CD4-positive, alpha-beta T cell treated with Interleukin-17A for 1 hour (primary cell): ENCODE measurements around the gene DNAJB7.
"Not testable (repeated sequence)": the region's sequence is repeated elsewhere in the genome, so short reads cannot be mapped to it uniquely, and the experiment has no call there.

Experiments used
- DNase-seq: peaks from one replicate; pipeline ENCODE4 v3.0.0-alpha.2; 2020

Gene DNAJB7

GRCh38 chr22:40838486-40838885 is 23.4 kb downstream of the DNAJB7 start:
- DNase-seq: no peak

- no peak for DNase-seq
Measured at GRCh38 chr22:40834619-40835018, 27.3 kb downstream of the DNAJB7 start.

- DNase-seq: no peak
Measured at GRCh38 chr22:40829131-40829530, 32.8 kb downstream of the DNAJB7 start.

GRCh38 chr22:40826984-40827741 is 34.8 kb downstream of the DNAJB7 start:
- no peak for DNase-seq

- not testable (repeated sequence) for DNase-seq
Measured at GRCh38 chr22:40826292-40826691, 35.6 kb downstream of the DNAJB7 start.

GRCh38 chr22:40823426-40823825 is 38.5 kb downstream of the DNAJB7 start:
- DNase-seq: no peak

GRCh38 chr22:40819599-40820140 is 42.2 kb downstream of the DNAJB7 start:
- no peak for DNase-seq

GRCh38 chr22:40818747-40819598 is 42.9 kb downstream of the DNAJB7 start, which contains the start of gene SLC25A17:
Gene SLC25A17, minus strand, starts transcription at chr22:40819346. Its CDS starts 98 bp downstream, at chr22:40819248.
- DNase-seq: peak; percentile 88

- DNase-seq: peak; percentile 21
Measured at GRCh38 chr22:40818192-40818746, 43.6 kb downstream of the DNAJB7 start.

GRCh38 chr22:40817737-40818136 is 44.2 kb downstream of the DNAJB7 start:
- no peak for DNase-seq

GRCh38 chr22:40813912-40814315 is 48.0 kb downstream of the DNAJB7 start:
- no peak for DNase-seq
